HepG2 (cell line): Measurements from ENCODE around the gene CCDC85A. TPM values are rescaled to one million over a fixed set of nuclear protein-coding genes. Genes with fewer than 3 reads are reported as not detected.

Source experiments
- ATAC-seq: fragments of 200-7000 bp; cut with Tn5 transposase; 3 replicates; pipeline ENCODE4 v1.9.1; 2020; ENCODE audit warnings: mild to moderate bottlenecking, moderate library complexity
- BruUV-seq: library from RNA; stranded (reverse); fragments of 400-500 nt; replicated peaks from 2 replicates; lab custom pipeline; 2021; lab: Mats Ljungman, UMichigan
- CTCF ChIA-PET: fragments of 300-600 bp; formaldehyde crosslinking; extraction: SDS; loops from one replicate; lab custom pipeline; 2021; ENCODE audit warnings: low total read pairs, inconsistent platforms, low intra/inter-chr PET ratio; lab: Yijun Ruan, JAX
- POLR2A ChIA-PET: fragments of 350-600 bp; sonication (Branson Sonifier 250); formaldehyde crosslinking; loops from one replicate; lab custom pipeline; 2020; ENCODE audit warnings: antibody characterized with exemption, inconsistent platforms; lab: Yijun Ruan, JAX
- DNase-seq: peaks from one replicate; pipeline ENCODE4 v3.0.0-alpha.2; 2015; ENCODE audit warnings: low spot score
- FAIRE-seq: peaks from 3 replicates; lab custom pipeline; 2011; peaks lifted over from hg19 to GRCh38; lab: Jason Lieb, UNC
- H2AFZ ChIP-seq: one replicate; pipeline ENCODE4 v1.6.1; 2011; ENCODE audit warnings: low read length, inconsistent platforms
- H3K27ac ChIP-seq: fragments of 300-600 bp; 3 replicates; pipeline ENCODE4 v1.8.0; 2011; ENCODE audit warnings: mixed run types, mild to moderate bottlenecking, mixed read lengths, low read length, inconsistent platforms; ENCODE audit not compliant: insufficient read depth; ENCODE audit errors: extremely low read length
- H3K27me3 ChIP-seq, 2 experiments: fragments of 200-600 bp in 1 of 2; 2 replicates in 1 of 2; 3 replicates in 1 of 2; pipeline versions ENCODE4 v1.6.0 to v1.8.0; 2011; ENCODE audit warnings: low read length in 2 of 2, mild to moderate bottlenecking in 2 of 2, moderate library complexity in 2 of 2, inconsistent platforms in 1 of 2; ENCODE audit not compliant: insufficient read depth in 2 of 2, control insufficient read depth in 1 of 2
- H3K36me3 ChIP-seq, 2 experiments: fragments of 200-600 bp in 1 of 2; replicated peaks in 1 of 2; 2 replicates in 1 of 2; 3 replicates in 1 of 2; pipeline versions ENCODE4 v1.5.1 to v1.8.0; 2011; ENCODE audit warnings: low read length in 2 of 2, inconsistent platforms in 1 of 2; ENCODE audit not compliant: insufficient read depth in 2 of 2, control insufficient read depth in 1 of 2
- H3K4me1 ChIP-seq: 2 replicates; pipeline ENCODE4 v1.5.1; 2012; ENCODE audit warnings: low read length, inconsistent platforms; ENCODE audit not compliant: insufficient read depth
- H3K4me2 ChIP-seq: 2 replicates; pipeline ENCODE4 v1.6.0; 2011; ENCODE audit warnings: low read depth, low read length, inconsistent platforms
- H3K4me3 ChIP-seq, 3 experiments: fragments of 200-600 bp in 1 of 3; sonication (generic), shearing (Covaris generic) in 1 of 3; replicated peaks in 1 of 3; 2 replicates each; pipeline ENCODE4 v1.5.1; 2011 to 2016; ENCODE audit warnings: low read length in 3 of 3, inconsistent platforms in 2 of 3, low read depth in 2 of 3, mild to moderate bottlenecking in 2 of 3, control low read depth in 1 of 3, mixed read lengths in 1 of 3; ENCODE audit not compliant: insufficient read depth in 1 of 3
- H3K79me2 ChIP-seq: one replicate; pipeline ENCODE4 v1.6.1; 2011; ENCODE audit warnings: low read length, inconsistent platforms; ENCODE audit not compliant: insufficient read depth
- H3K9ac ChIP-seq: 2 replicates; pipeline ENCODE4 v1.6.0; 2011; ENCODE audit warnings: mild to moderate bottlenecking, low read depth, low read length, inconsistent platforms; ENCODE audit not compliant: insufficient read depth
- H3K9me3 ChIP-seq: 2 replicates; pipeline ENCODE4 v1.5.1; 2012; ENCODE audit warnings: mild to moderate bottlenecking, low read length
- H4K20me1 ChIP-seq: 2 replicates; pipeline ENCODE4 v1.6.0; 2011; ENCODE audit warnings: inconsistent platforms, mild to moderate bottlenecking, low read length, moderate library complexity; ENCODE audit not compliant: insufficient read depth
- CENPT ChIP-seq: sonication (generic); formaldehyde crosslinking; IDR thresholded peaks from 2 replicates; pipeline ENCODE4 v1.8.0; 2022; ENCODE audit warnings: low read depth, mild to moderate bottlenecking, moderate library complexity, missing genetic modification reagents
- ETV5 ChIP-seq: IDR thresholded peaks from 2 replicates; pipeline ENCODE4 v1.6.1; 2018; ENCODE audit warnings: missing biosample characterization, missing genetic modification reagents, inconsistent platforms, borderline replicate concordance
- FIP1L1 ChIP-seq: fragments of 200-400 bp; formaldehyde crosslinking; IDR thresholded peaks from 2 replicates; pipeline ENCODE4 v1.6.1; 2018; ENCODE audit warnings: low read depth, mild to moderate bottlenecking, low read length, moderate library complexity, borderline replicate concordance; ENCODE audit not compliant: insufficient read depth
- GATAD2A ChIP-seq: IDR thresholded peaks from 2 replicates; pipeline ENCODE4 v1.6.1; 2016
- HOXA9 ChIP-seq: sonication (generic); formaldehyde crosslinking; IDR thresholded peaks from 2 replicates; pipeline ENCODE4 v1.8.1; 2022; ENCODE audit warnings: missing genetic modification reagents, mild to moderate bottlenecking, moderate library complexity, borderline replicate concordance
- MTF1 ChIP-seq: sonication (generic); formaldehyde crosslinking; IDR thresholded peaks from 2 replicates; pipeline ENCODE4 v1.5.0; 2020; ENCODE audit warnings: missing genetic modification reagents
- RAD51 ChIP-seq: fragments of 450-650 bp; IDR thresholded peaks from 2 replicates; pipeline ENCODE4 v1.6.1; 2016; ENCODE audit warnings: borderline replicate concordance
- RARG ChIP-seq: sonication (generic); formaldehyde crosslinking; IDR thresholded peaks from 2 replicates; pipeline ENCODE4 v1.4.0; 2020; ENCODE audit warnings: low read depth, mild to moderate bottlenecking, missing genetic modification reagents
- RCOR2 ChIP-seq: IDR thresholded peaks from 2 replicates; pipeline ENCODE4 v1.6.1; 2016; ENCODE audit warnings: missing biosample characterization, missing genetic modification reagents
- SOX6 ChIP-seq, 2 experiments: fragments of 450-650 bp in 1 of 2; sonication (generic) in 1 of 2; formaldehyde crosslinking in 1 of 2; IDR thresholded peaks; 2 replicates each; pipeline versions ENCODE4 v1.4.0 to v1.6.1; 2017 to 2020; ENCODE audit warnings: antibody characterized with exemption in 1 of 2, mild to moderate bottlenecking in 1 of 2, missing genetic modification reagents in 1 of 2
- ZBTB1 ChIP-seq: sonication (generic); formaldehyde crosslinking; IDR thresholded peaks from 2 replicates; pipeline ENCODE4 v1.4.0; 2020; ENCODE audit warnings: missing genetic modification reagents, borderline replicate concordance
- WGBS: methylation state at CpG from one replicate; pipeline ENCODE4 v1.1.6; 2017; ENCODE audit warnings: low lambda C conversion rate; 5-methylcytosine and 5-hydroxymethylcytosine counted together
- in situ Hi-C: cut with HindIII; loops from 2 replicates; pipeline ENCODE4 v1.10.0; 2017; ENCODE audit warnings: low pct_unique_long_range_greater_than_20kb; ENCODE audit not compliant: extremely low pct_ligation_motif_present
- intact Hi-C: fragments of 100-400 bp; cut with micrococcal nuclease; formaldehyde crosslinking; loops from one replicate; pipeline ENCODE4 v1.10.0; 2022; ENCODE audit not compliant: unreplicated experiment
- polyA plus RNA-seq, 8 experiments: library from polyadenylated mRNA; depleted of rRNA in 3 of 8; stranded (reverse) in 7 of 8; unstranded in 1 of 8; fragments of >200 nt; fragmentation: Illumina TruSeq in 4 of 8; extraction: Trizol in 4 of 8; gene quantifications; 2 replicates each; pipeline versions ENCODE4 v1.2.1 to v1.2.3, GENCODE V29; 2011 to 2016; ENCODE audit warnings: low read depth in 4 of 8, missing spikeins in 1 of 8, mixed read lengths in 1 of 8; ENCODE audit not compliant: insufficient read depth in 1 of 8
- total RNA-seq, 5 experiments: library from RNA; depleted of rRNA; stranded (reverse); fragments of >200 nt; fragmentation: Illumina TruSeq; extraction: Trizol; gene quantifications; 2 replicates each; pipeline ENCODE4 v1.2.3, GENCODE V29; 2016; ENCODE audit warnings: low read depth in 1 of 5
- TF ChIP-seq, protein P1 (sequence below): sonication (generic); formaldehyde crosslinking; IDR thresholded peaks from 2 replicates; pipeline ENCODE4 v1.5.0; 2020; ENCODE audit warnings: missing genetic modification reagents, mild to moderate bottlenecking, borderline replicate concordance
- TF ChIP-seq, protein P2 (sequence below), 2 experiments: sonication (generic) in 1 of 2; formaldehyde crosslinking in 1 of 2; IDR thresholded peaks; 2 replicates each; pipeline versions ENCODE4 v1.5.1 to v1.6.1; 2011 to 2020; ENCODE audit warnings: borderline replicate concordance in 1 of 2, low read depth in 1 of 2, low read length in 1 of 2, mild to moderate bottlenecking in 1 of 2, missing genetic modification reagents in 1 of 2, moderate library complexity in 1 of 2
- TF ChIP-seq, protein P3 (sequence below): sonication (generic); formaldehyde crosslinking; IDR thresholded peaks from 2 replicates; pipeline ENCODE4 v1.4.0; 2020; ENCODE audit warnings: missing genetic modification reagents
- TF ChIP-seq, protein P4 (sequence below): sonication (generic); formaldehyde crosslinking; IDR thresholded peaks from 2 replicates; pipeline ENCODE4 v1.5.0; 2020; ENCODE audit warnings: missing genetic modification reagents

Gene CCDC85A
- total and polyA plus RNA-seq, 2 of the 13 experiments (the other 11 are each of a cell fraction or from before 2014, with no cell fraction given): not detected

DNA sequence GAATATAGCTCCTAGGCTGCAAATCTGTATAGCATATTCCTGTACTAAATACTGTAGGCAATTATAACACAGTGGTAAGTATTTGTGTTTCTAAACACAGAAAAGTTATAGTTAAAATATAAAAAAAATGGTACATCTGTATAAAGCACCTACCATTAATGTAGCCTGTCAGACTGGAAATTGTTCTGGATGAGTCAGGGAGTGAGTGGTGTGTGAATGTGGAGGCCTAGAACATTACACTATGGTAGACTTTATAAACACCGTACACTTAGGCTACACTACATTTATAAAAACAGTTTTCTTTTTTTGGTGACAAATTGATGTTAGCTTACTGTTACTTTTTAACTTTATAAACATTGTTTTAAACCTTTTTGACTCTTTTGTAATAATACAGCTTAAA is 226.3 kb downstream of the CCDC85A start:
- POLR2A ChIA-PET: no interaction called here
- H3K36me3 ChIP-seq: no peaks in the 10 kb centered on the region
- no peak for FAIRE-seq
- no peak overlapping the region for H3K4me3 ChIP-seq
- H3K27me3 ChIP-seq: no peaks in the 10 kb centered on the region
- H4K20me1 ChIP-seq: no peaks in the 10 kb centered on the region
- in situ Hi-C loops (no loop called here), intact Hi-C loops (no loop called here)
- H3K79me2 ChIP-seq: no peaks in the 10 kb centered on the region
- H3K4me1 ChIP-seq: no peaks in the 10 kb centered on the region
- no peak for DNase-seq
- no peak overlapping the region for H3K9ac ChIP-seq
- WGBS: 30% methylated on average over 1 of the region's 1 CpG
- H2AFZ ChIP-seq: no peak overlapping the region
- CTCF ChIA-PET: no interaction called here
- H3K4me2 ChIP-seq: no peak overlapping the region
- no TSS peak for BruUV-seq
- no peak overlapping the region for H3K27ac ChIP-seq
- ATAC-seq: no peak
- no peaks in the 10 kb centered on the region for H3K9me3 ChIP-seq
- TF ChIP-seq GATAD2A: no peak
- no peak for TF ChIP-seq RAD51
- TF ChIP-seq RCOR2 (CRISPR knock-in tag): no peak
- TF ChIP-seq HOXA9: no peak
- no peak for TF ChIP-seq SOX6 (IDR thresholded peaks at IDR 0.05)
- no peak for TF ChIP-seq SOX6 (CRISPR knock-in tag; IDR thresholded peaks at IDR 0.05)
- TF ChIP-seq ETV5: no peak
- TF ChIP-seq, protein P1, sequence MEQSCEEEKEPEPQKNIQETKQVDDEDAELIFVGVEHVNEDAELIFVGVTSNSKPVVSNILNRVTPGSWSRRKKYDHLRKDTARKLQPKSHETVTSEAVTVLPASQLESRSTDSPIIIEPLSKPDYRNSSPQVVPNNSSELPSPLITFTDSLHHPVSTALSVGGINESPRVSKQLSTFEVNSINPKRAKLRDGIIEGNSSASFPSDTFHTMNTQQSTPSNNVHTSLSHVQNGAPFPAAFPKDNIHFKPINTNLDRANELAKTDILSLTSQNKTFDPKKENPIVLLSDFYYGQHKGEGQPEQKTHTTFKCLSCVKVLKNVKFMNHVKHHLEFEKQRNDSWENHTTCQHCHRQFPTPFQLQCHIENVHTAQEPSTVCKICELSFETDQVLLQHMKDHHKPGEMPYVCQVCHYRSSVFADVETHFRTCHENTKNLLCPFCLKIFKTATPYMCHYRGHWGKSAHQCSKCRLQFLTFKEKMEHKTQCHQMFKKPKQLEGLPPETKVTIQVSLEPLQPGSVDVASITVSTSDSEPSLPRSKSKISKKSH (CRISPR knock-in tag): no peak
- TF ChIP-seq ZBTB1 (CRISPR knock-in tag): no peak
- no peak for TF ChIP-seq FIP1L1
- TF ChIP-seq, protein P2, sequence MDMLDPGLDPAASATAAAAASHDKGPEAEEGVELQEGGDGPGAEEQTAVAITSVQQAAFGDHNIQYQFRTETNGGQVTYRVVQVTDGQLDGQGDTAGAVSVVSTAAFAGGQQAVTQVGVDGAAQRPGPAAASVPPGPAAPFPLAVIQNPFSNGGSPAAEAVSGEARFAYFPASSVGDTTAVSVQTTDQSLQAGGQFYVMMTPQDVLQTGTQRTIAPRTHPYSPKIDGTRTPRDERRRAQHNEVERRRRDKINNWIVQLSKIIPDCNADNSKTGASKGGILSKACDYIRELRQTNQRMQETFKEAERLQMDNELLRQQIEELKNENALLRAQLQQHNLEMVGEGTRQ (IDR thresholded peaks at IDR 0.05; ENCODE audit: low read depth, low read length): no peak
- TF ChIP-seq, protein P2 (CRISPR knock-in tag; IDR thresholded peaks at IDR 0.05; ENCODE audit: borderline replicate concordance): no peak
- TF ChIP-seq MTF1 (CRISPR knock-in tag): no peak
- TF ChIP-seq, protein P3, sequence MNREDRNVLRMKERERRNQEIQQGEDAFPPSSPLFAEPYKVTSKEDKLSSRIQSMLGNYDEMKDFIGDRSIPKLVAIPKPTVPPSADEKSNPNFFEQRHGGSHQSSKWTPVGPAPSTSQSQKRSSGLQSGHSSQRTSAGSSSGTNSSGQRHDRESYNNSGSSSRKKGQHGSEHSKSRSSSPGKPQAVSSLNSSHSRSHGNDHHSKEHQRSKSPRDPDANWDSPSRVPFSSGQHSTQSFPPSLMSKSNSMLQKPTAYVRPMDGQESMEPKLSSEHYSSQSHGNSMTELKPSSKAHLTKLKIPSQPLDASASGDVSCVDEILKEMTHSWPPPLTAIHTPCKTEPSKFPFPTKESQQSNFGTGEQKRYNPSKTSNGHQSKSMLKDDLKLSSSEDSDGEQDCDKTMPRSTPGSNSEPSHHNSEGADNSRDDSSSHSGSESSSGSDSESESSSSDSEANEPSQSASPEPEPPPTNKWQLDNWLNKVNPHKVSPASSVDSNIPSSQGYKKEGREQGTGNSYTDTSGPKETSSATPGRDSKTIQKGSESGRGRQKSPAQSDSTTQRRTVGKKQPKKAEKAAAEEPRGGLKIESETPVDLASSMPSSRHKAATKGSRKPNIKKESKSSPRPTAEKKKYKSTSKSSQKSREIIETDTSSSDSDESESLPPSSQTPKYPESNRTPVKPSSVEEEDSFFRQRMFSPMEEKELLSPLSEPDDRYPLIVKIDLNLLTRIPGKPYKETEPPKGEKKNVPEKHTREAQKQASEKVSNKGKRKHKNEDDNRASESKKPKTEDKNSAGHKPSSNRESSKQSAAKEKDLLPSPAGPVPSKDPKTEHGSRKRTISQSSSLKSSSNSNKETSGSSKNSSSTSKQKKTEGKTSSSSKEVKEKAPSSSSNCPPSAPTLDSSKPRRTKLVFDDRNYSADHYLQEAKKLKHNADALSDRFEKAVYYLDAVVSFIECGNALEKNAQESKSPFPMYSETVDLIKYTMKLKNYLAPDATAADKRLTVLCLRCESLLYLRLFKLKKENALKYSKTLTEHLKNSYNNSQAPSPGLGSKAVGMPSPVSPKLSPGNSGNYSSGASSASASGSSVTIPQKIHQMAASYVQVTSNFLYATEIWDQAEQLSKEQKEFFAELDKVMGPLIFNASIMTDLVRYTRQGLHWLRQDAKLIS: no peak
- no peak for TF ChIP-seq CENPT (CRISPR knock-in tag)
- TF ChIP-seq, protein P4, sequence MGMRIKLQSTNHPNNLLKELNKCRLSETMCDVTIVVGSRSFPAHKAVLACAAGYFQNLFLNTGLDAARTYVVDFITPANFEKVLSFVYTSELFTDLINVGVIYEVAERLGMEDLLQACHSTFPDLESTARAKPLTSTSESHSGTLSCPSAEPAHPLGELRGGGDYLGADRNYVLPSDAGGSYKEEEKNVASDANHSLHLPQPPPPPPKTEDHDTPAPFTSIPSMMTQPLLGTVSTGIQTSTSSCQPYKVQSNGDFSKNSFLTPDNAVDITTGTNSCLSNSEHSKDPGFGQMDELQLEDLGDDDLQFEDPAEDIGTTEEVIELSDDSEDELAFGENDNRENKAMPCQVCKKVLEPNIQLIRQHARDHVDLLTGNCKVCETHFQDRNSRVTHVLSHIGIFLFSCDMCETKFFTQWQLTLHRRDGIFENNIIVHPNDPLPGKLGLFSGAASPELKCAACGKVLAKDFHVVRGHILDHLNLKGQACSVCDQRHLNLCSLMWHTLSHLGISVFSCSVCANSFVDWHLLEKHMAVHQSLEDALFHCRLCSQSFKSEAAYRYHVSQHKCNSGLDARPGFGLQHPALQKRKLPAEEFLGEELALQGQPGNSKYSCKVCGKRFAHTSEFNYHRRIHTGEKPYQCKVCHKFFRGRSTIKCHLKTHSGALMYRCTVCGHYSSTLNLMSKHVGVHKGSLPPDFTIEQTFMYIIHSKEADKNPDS (CRISPR knock-in tag): no peak
- no peak for TF ChIP-seq RARG (CRISPR knock-in tag)
